GM13977 (cell line): ENCODE results near the gene ZSCAN20.

Experiments used
- DNase-seq: peaks from one replicate; pipeline ENCODE4 v3.0.0; 2012; ENCODE audit warnings: low spot score
- in situ Hi-C: fragments of 300-500 bp; cut with MboI; formaldehyde crosslinking; loops from one replicate; pipeline ENCODE4 v1.12.0; 2022; ENCODE audit warnings: low sequenced_read_pairs, low pct_unique_long_range_greater_than_20kb, mixed read lengths, inconsistent platforms; ENCODE audit not compliant: unreplicated experiment
- TF ChIP-seq, protein P1 (sequence below): IDR thresholded peaks from 2 replicates; pipeline ENCODE4 v1.5.1; 2012; ENCODE audit warnings: mild to moderate bottlenecking, control low read depth; ENCODE audit not compliant: insufficient read depth; ENCODE audit errors: extremely low read depth, missing control alignments

The ZSCAN20 gene

DNA sequence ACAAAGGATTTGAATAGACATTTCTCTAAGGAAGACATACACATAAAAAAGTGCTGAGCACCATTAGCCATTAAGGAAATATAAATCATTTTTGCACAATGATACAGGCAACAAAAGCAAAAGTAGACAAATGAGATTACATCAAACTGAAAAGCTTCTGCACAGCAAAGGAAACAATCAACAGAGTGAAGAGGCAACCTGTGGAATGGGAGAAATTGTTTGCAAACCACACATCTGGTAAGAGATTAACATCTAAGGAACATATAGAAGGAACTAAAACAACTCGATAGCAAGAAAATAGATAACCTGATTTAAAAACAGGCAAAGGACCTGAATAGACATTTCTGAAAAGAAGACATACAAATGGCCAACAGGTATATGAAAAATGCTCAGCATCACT lies 57.5 kb downstream of the ZSCAN20 start:
- TF ChIP-seq, protein P1, sequence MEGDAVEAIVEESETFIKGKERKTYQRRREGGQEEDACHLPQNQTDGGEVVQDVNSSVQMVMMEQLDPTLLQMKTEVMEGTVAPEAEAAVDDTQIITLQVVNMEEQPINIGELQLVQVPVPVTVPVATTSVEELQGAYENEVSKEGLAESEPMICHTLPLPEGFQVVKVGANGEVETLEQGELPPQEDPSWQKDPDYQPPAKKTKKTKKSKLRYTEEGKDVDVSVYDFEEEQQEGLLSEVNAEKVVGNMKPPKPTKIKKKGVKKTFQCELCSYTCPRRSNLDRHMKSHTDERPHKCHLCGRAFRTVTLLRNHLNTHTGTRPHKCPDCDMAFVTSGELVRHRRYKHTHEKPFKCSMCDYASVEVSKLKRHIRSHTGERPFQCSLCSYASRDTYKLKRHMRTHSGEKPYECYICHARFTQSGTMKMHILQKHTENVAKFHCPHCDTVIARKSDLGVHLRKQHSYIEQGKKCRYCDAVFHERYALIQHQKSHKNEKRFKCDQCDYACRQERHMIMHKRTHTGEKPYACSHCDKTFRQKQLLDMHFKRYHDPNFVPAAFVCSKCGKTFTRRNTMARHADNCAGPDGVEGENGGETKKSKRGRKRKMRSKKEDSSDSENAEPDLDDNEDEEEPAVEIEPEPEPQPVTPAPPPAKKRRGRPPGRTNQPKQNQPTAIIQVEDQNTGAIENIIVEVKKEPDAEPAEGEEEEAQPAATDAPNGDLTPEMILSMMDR, result no peak
- no peak for DNase-seq
- in situ Hi-C loops, result no loop called here

DNA sequence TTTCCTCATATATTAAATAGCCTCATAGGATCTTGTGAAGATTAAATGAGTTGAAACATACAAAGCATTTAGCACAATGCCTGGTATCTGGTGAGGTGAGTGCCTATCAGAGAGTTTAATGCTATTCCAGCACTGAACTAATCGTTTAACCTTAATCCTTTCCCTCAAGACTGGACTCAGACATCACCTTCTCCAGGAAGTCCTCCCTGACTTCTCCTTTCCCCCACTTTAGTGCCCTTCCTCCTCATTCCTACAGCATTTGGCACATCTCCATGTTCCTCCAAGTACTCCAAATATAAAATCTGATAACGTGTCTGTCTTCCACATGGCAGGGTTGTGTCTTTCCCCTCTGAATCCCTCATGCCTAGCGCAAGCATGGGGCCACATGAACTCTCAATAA lies 59.8 kb downstream of the ZSCAN20 start:
- in situ Hi-C loops, result no loop called here
- no peak for DNase-seq
- TF ChIP-seq, protein P1, result no peak

DNA sequence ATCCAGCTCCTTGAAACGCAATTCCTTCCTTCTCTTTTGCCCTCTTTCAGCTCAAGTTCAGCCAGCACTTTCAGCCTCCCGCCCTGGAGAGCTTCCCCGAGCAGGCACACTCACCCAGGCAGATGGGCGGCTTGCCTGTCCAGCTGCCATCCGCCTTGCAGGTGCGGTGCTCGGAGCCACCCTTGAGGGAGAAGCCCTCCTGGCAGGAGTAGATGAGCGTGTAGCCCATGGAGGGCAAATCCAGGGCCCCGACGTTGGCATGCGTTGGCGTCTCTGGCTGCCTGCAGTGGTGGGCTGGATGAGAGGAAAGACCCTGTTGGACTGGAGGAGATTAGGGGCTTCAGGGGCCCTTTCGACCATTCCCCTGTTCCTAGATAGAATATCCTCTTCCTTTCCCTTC lies 60.5 kb downstream of the ZSCAN20 start:
- in situ Hi-C loops, result no loop called here
- TF ChIP-seq, protein P1, result no peak
- DNase-seq, result no peak

DNA sequence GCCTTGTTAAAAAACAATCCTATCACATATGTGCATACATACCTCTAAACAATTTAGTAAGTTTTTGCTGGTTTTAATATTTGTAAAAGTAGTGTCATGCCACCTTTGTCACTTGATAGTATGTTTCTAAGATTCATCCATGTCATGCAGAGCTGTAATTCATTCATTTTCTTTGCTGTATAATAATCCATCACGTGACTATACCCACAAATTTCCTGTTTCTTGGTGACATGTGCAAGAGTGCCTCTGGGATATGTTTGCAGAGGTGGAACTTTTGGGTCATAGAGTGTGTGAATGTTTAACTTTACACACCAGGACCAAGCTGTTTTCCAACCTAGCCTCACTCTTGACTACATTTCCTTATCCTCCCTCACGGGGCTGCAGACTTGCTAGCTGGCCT lies 62.9 kb downstream of the ZSCAN20 start:
- TF ChIP-seq, protein P1, result no peak
- in situ Hi-C loops, result no loop called here
- DNase-seq, result no peak

DNA sequence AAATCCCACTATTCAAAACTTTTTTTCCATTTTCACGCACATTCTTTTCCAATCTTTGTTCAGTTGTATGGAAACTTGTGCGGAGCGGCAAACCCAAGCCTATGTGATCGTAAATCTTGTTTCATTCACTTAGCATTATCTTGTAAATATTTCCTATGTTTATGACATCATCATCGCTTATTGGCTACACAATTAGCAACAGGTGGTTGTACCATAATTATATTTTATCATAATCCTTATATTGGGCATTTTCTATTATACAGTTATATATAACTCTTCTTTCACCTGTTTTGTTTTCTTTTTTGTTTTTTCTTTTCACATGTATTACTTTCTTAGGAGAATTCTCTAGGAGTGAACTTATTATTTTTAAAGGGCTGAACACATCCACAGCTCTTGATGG lies 65.4 kb downstream of the ZSCAN20 start:
- DNase-seq, result no peak
- TF ChIP-seq, protein P1, result no peak
- in situ Hi-C loops, result no loop called here

DNA sequence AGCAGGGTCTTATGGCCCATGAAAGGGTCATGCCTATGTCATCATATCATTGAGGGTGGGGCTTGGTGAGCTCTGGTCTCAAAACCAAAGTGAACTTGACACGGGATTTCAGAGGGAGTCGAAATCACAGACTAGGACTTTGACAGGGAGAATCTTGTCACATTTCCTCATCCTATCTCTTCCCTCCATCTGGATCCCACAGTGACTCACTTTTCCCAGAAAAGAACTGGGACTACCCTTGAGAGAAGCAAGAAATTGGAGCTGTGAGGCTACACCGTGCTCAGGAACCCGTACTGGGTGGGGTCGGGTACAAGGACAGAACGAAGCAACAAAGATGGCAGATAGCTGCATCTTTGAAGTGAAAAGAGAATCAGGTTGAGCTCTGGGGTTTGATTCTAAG lies 69.5 kb downstream of the ZSCAN20 start:
- no peak for DNase-seq
- TF ChIP-seq, protein P1, result no peak
- in situ Hi-C loops, result no loop called here
